ENCODE results near the gene SNRNP200. TPM values are rescaled to one million over a fixed set of nuclear protein-coding genes. Genes with fewer than 3 reads are reported as not detected.
A peak's percentile ranks its signal among the peaks of the same experiment; 100 is the strongest.
"Not testable (repeated sequence)": the region's sequence is repeated elsewhere in the genome, so short reads cannot be mapped to it uniquely, and the experiment has no call there.

The SNRNP200 gene
- total RNA-seq, 1 donor from 2014 or later = 57.4 TPM

DNA sequence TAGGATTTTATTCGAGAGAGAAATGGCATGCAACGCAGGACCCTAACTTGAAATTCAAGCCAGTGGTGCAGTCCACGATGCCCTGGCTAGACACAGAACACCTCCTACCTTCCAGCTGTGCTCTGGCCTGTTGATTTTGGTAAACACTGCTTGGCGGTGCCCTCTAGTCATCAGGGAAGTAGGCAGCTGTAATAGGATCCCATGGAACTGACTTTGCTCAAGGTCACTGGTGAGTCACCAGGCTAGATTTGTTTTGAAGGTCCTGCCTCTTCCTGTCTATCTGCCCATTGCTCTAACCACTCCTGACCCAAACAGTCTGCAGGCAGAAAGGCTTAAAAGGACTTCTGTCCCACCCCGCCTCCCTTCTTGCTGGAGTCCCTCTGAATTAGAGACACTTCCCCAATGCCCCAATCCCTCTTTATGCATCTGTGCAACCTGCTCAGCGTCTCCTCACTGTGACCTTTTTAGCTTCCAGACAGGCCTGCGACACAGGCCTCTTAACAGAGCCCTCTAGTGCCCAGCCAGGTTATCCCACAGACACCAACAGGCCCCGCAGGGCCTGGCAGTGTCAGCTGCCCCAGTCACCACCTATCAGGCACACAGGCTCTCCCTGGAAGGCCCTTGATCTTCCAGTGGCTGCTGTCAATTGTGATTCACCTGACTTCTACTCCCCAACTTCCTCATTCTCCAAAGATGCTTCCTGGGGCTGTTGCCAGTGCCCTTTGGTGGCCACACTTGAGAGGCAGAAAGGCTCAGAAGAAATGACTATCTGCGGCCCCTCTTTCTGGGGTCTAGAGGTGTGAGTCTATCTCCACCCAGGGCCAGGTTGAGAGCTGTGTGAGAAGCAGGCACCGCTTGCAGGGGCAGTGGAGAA, 44.7 kb downstream of the SNRNP200 start:
- DNase-seq (ENCODE audit: low spot score in 2 of 2) = peak; percentile 52 to 88
- intact Hi-C loops (cut with DNase I) = loop anchor here (10.0 kb wide), 5 partner anchors 266 to 1404 kb away; partner anchors contain the start of genes ACTR1B, ANKRD36C, C2orf92 and CNNM3
- Histone ChIP-seq H3K36me3 (peaks cover 5 to 6% of the 10 kb centered on the region in 2 donors), H3K4me1 (peaks cover 39 to 64% of the 10 kb centered on the region in 2 donors), H3K27ac (peak overlapping the region; percentile 82 to 90), H3K27me3 (no peaks in the 10 kb centered on the region), H3K9me3 (no peaks in the 10 kb centered on the region), H3K4me3 (no peak overlapping the region)
- TF ChIP-seq, protein P1, sequence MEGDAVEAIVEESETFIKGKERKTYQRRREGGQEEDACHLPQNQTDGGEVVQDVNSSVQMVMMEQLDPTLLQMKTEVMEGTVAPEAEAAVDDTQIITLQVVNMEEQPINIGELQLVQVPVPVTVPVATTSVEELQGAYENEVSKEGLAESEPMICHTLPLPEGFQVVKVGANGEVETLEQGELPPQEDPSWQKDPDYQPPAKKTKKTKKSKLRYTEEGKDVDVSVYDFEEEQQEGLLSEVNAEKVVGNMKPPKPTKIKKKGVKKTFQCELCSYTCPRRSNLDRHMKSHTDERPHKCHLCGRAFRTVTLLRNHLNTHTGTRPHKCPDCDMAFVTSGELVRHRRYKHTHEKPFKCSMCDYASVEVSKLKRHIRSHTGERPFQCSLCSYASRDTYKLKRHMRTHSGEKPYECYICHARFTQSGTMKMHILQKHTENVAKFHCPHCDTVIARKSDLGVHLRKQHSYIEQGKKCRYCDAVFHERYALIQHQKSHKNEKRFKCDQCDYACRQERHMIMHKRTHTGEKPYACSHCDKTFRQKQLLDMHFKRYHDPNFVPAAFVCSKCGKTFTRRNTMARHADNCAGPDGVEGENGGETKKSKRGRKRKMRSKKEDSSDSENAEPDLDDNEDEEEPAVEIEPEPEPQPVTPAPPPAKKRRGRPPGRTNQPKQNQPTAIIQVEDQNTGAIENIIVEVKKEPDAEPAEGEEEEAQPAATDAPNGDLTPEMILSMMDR (IDR thresholded peaks at IDR 0.05) = peak in 2 of 3 experiments; percentile 26 to 37

DNA sequence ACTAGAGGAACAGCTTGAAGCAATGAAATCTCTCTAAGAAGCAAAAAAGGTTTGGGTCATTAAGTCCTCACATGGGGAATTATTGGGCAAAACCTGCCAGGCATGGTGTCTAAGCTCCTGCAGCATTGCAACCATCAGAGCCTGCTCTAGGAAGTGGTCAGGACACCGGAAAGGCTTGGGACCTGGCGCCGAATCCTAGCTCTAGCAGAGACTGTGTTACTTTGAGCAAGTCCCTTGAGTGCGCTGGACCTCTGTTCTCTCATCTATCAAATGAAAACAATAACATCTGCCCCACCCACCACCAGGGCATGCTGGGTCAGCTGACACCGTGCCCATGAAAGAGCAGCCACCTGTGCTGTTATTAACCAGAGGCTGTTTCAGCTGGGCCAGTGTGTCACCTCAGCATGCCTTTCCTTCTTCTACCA, 45.8 kb downstream of the SNRNP200 start:
- no peaks in the 10 kb centered on the region for H3K27me3 ChIP-seq
- peak overlapping the region; percentile 82 to 90 for H3K27ac ChIP-seq
- peak overlapping the region in 1 of 2 donors; percentile 4 for H3K4me3 ChIP-seq
- peaks cover 16 to 17% of the 10 kb centered on the region in 2 donors for H3K36me3 ChIP-seq
- DNase-seq (ENCODE audit: low spot score in 2 of 2) = no peak
- TF ChIP-seq, protein P1 (IDR thresholded peaks at IDR 0.05) = no peak
- intact Hi-C loops (cut with DNase I) = no loop called here
- peaks cover 33 to 62% of the 10 kb centered on the region in 2 donors for H3K4me1 ChIP-seq
- no peaks in the 10 kb centered on the region for H3K9me3 ChIP-seq

DNA sequence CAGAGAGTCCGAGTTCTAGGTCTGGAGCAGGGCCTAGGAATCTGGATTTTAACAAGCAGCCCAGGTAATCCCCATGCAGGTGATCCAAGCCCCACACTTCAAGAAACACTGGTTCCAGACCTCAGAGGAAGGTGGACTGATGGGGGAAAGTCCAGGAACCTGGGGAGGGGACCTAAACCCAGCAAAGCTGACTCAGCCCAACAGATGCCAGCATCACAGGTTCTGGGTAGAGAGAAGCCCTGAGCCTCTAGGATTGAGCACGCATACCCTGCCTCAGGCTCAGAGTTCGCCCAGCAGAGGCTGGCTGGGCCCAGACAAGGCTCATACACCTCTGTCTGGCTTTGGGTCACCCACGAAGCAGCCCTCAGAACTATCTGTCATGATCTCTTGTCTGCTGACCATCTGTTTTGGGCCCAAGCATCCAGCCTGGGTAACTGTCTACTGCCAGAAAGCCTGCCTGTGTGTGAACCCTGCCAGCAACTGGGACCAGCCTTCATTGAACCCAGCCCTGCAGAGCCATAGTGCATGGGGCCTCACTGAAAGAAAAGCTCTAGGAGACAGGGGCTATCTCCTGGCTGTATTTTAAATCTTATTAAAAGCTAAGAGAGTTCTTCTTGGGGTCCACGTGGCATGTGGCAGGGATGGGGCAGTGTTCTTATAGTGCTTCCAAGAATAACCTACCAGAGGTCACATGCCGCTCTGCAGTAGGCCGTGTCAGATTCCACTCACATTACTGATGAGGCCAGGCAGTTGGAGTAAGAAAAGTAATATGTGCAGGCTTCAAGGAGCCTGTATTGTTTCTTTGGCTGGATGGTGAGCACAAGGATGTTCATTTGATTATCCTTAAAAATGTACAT, 47.0 kb downstream of the SNRNP200 start:
- no peaks in the 10 kb centered on the region for H3K9me3 ChIP-seq
- H3K36me3 ChIP-seq = peaks cover 27 to 29% of the 10 kb centered on the region in 2 donors
- no peak overlapping the region for H3K4me3 ChIP-seq
- TF ChIP-seq, protein P1 (IDR thresholded peaks at IDR 0.05) = no peak
- H3K27ac ChIP-seq = peak overlapping the region; percentile 82 to 90
- DNase-seq (ENCODE audit: low spot score in 2 of 2) = no peak
- H3K4me1 ChIP-seq = peaks cover 26 to 51% of the 10 kb centered on the region in 2 donors
- no peaks in the 10 kb centered on the region for H3K27me3 ChIP-seq
- intact Hi-C loops (cut with DNase I) = no loop called here

DNA sequence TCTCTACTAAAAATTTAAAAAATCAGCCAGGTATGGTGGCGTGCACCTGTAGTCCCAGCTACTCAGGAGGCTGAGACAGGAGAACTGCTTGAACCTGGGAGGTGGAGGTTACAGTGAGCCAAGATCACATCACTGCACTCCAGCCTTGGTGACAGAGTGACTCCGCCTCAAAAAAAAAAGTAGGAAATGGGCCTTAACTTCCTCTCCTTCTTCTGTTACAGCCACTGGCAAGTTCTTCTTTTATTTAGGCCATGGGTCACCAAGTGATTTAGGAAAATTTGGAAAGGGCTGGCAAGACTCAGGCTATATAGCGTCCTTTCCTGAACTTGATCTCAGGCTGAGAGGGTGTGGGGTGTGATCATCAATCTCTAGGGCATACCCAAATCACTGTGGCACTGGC, 47.6 kb downstream of the SNRNP200 start:
- H3K27ac ChIP-seq = peak overlapping the region; percentile 82 to 90
- H3K4me3 ChIP-seq; H3K27me3 ChIP-seq; H3K9me3 ChIP-seq; intact Hi-C loops (cut with DNase I); DNase-seq (ENCODE audit: low spot score in 2 of 2): not testable (repeated sequence)
- peaks cover 26 to 50% of the 10 kb centered on the region in 2 donors for H3K4me1 ChIP-seq
- peaks cover 34 to 35% of the 10 kb centered on the region in 2 donors for H3K36me3 ChIP-seq

DNA sequence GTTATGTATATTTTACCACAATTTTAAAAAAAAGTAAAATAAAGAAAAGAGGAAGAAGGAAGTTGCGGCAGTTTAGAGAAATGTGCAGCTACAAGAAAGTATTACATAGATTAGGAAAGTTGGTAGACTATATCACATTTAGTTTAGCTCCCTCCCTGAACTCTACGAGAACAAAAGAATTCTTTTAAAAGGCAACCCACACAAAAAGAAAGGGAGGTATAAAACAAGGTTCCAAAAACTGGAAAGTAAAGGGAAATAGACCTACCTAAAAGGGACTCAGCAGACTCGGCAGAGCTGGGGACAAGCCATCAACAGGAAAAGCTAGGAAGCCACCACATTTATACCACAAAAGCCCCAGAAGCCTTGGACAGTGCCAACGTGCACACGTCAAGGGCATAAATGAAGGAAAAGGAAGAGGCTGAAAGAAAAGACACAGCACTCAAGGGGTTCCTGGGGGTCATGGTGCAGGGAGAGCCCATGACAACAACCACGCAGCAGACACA, 48.7 kb downstream of the SNRNP200 start:
- Histone ChIP-seq H3K27ac (peak overlapping the region; percentile 47 to 82), H3K36me3 (peaks cover 40 to 44% of the 10 kb centered on the region in 2 donors), H3K9me3 (no peaks in the 10 kb centered on the region), H3K27me3 (no peaks in the 10 kb centered on the region), H3K4me3 (no peak overlapping the region), H3K4me1 (peaks cover 26 to 52% of the 10 kb centered on the region in 2 donors)
- TF ChIP-seq, protein P1 (IDR thresholded peaks at IDR 0.05) = no peak
- intact Hi-C loops (cut with DNase I) = no loop called here
- DNase-seq (ENCODE audit: low spot score in 2 of 2) = no peak
